Ureter (tissue), 1 donor: ENCODE results near the gene CST11. TPM values are rescaled to one million over a fixed set of nuclear protein-coding genes. Genes with fewer than 3 reads are reported as not detected.
A peak's percentile ranks its signal among the peaks of the same experiment; 100 is the strongest.

Source experiments
- DNase-seq: peaks from one replicate; pipeline ENCODE4 v3.0.0-alpha.2; 2020; ENCODE audit warnings: low spot score
- total RNA-seq: library from RNA; stranded (reverse); gene quantifications from one replicate; pipeline ENCODE4 v1.2.4, GENCODE V29; 2023
- donor health status: DM: yes; HTN: yes; CAD: no.

Gene CST11
- total RNA-seq, 1 donor from 2014 or later: not detected

DNA sequence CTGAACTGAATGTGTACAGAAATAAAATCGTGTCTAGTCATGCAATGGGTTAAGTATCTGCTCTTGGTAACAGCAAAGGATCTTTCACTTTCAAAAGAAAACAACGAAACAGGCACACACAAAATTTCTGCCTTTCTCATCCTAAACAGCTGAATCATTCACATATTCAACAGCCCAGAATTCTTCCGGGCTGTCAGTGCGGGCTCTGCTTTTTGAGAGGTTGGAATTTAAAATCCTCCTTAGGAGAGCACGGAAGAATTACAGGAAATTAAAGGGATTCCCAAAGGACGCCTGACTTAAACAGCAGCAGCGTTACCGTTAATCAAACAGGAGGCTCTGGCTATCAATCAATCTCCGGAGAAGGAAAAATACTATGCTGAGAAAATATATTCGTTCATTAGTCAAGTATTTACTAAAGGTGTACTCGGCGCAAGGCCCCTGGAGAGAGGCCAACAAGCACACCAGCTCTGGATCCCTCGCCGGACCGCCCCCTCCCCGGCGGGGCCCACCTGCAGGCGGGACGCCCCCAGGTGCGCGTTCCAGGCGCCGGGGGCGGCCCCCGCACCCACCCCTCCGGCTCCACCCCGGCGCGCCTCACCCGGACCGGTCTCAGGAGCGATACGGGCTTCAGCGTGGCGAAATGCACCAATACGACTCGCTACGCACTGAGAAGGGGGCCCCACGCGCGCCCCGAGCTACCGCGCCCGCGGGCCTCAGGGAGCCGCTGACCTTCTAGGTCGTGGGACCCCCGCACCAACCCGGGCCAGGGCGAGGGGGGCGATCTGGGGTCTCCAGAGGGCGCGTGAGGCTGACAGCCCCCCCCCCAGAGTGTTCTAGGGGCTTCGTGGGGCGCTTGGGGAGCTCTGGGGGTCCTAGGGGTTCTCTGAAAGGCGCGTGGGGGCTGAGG lies 32.4 kb downstream of the CST11 start:
- peak; percentile 47 for DNase-seq

DNA sequence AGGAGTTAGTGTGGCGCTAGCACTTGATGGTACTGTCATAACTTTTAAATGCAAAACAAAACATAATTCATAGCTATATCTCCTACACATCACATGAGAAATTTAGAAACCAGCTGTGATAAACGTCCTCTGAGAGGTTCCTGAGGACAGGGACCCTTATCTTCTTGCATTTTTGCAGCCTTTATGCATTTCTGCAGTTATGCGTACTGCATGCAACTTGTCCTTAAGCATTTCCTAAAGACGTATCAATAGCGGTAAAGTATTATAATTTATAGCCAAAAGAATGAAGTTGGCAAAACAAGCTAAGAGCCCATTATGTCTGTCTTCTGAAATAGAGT lies 33.0 kb downstream of the CST11 start:
- no peak for DNase-seq

DNA sequence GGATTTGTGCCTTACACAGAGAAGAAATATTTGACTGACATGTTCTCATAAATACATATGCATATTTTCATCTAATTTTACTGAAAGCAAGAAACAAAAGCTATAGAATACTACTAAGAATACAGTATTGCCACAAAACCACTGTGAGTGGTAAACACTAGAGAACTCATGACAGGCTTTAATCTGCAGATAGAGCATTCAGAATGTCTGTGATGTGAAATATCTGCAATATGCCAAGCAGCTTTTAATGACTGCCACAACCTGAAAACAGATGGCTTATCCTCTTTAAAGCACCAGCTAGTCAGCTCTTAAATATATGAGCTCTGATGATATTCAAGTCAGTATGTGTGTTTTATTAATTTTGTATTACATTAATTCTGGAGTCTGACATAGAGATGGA lies 34.8 kb downstream of the CST11 start:
- DNase-seq: no peak

DNA sequence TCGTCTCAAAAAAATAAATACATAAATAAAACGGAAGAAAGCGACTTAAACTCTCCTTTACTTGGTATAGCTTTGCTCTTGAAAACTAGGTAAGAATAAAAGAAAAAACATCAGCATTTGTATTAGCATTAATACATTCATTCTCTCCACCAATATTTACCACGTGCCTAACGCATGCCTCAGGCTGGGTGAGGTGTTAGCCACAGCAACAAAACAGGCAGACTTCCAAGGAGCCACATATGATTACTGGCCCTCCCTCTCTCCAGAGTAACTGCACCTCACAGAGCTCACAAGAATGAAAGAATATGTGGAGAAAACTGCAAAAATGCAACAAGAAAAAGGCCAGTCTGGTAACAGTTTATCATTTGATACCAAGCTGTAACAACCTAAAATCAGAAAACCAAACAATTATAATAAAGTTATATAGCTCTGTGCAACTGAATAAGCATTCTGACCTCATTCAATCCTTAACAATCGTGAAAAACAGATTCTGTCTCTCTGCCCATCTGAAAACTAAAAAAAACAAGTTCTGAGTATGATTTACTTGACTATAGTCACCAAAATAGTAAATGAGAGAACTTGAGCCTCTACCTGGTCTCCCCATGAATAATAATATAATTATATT lies 36.6 kb downstream of the CST11 start:
- DNase-seq: no peak

DNA sequence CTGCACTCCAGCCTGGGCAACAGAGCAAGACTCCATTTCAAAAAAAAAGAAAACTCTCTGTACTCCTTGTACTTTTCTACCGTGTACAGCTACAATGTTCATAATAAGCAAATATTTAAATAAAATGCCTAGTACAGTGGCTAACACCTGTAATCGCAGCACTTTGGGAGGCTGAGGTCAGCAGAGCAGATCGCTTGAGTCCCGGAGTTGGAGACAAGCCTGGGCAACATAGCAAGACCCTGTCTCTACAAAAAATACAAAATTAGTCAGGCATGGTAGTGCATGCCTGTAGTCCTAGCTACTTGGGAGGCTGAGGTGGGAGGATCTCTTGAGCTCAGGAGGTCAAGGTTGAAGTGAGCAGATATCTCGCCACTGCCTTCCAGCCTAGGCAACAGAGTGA lies 37.1 kb downstream of the CST11 start:
- no peak for DNase-seq

DNA sequence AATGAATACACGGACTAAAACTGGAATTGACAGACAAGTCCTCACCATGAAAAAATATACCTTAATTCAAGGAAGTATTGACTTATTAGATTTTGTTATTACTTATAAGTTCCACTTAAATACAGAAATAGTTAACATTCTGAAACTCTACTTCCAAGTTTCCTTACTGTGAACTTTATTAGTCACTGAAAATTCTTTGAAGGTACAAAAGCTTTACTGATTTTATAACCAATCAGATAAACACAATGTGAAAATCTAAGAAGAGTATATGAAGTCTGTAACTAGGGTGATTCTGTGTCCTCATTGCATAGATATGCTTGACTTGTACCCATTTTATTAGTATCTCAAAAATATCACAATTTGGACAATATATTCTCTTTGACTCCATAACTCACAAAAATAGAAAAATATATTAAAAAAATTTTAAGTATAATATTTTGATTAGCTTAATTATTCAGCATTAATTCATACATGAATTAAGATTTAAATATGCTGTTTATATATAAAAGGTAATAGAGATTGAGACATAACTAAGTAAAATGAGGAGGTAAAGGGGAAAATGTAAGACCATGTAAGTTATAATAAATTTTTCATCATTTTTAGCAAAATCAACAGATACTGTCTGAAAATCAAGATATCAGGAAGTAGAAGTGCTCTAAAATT lies 38.0 kb downstream of the CST11 start:
- DNase-seq: no peak

DNA sequence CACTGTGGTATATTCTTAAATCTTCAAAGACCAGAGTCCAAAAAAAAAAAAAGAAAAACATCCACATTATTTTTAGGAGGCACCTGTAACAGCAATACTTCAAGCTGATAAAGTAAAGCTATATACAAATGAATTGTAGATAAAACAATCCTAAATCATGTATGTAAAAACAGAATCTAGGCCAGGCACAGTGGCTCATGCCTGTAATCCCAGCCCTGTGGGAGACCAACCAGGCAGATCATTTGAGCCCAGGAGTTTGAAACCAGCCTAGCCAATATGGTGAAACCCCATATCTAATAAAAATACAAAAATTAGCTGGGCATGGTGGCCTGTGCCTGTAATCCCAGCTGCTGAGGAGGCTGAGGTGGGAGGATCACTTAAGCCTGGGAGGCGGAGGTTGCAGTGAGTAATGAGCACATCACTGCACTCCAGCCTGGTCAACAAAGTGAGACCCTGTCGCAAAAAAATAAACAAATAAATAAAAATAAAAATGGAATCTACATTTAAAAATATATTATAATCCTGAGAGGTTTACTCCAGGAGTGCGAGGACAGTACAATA lies 38.7 kb downstream of the CST11 start:
- DNase-seq: no peak

DNA sequence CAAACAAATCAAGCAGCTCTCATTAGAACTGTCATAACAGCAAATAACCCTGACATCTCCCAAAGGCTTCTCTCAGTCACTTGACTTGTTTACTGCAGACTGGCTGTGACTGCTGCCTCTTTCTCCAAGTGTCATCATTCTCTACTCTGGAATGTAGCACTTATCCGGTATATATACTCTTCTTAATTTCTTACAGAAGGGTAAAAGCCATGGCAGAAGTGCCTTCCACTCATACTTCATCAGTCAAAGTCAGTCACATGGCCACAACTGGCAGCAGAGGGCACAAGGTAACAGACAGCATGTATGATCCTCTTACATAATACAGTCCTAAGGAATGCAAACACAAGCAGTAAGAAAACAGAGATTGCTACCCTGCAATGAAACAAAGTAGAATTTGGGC lies 40.6 kb downstream of the CST11 start:
- no peak for DNase-seq

DNA sequence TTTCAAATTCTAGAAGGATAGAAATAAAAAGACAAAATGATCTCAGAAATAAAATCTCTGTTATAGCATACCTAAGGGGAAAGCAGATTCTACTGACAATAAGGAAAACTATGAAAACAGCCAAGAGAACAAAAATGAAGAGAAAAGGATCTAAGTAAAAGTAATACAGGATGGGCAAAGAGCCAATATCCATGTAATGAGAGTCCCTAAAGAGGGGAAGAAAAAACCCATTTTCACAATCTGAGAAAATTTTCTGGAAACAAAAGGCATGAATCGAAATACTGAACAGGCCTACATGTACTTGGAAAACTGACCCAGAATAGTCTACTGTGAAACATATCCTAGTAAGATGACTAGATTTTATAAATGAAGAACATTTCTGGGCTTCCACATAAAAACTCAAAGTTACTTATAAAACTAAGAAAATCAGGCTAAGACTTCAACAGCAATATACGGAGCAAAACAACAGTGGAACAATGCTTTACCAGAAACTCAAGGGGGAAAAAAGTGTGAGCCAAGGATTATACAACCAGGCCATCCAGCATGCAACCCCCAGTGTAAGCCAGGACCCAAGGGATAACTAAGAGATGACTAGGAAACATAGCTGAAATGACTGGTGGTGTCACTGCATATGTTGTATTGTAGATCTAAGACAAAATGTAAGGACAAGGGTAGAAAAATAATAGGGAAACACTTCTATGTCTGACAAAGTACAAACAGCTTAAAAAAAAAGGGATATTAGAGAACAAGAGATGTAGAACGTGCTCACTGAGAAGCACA lies 41.6 kb downstream of the CST11 start:
- no peak for DNase-seq

DNA sequence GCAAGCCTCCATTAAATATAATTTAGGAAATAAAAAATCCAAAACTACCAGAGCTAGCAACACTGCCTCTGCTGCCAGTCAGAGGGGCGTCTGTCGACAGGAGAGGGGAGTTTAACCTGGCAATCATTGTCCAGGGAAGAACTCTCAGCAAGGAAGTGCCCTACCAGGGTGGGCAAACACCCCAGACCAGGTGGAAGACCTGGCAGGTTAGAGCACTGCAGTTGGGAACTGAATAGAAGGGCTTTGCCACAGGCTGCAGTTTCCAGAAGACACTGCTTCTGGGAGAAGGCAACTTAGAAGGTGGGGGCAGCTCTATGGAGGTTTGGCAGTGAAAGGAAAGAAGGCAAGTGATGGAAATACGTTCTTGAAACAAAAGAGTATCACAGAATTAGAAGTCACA lies 42.9 kb downstream of the CST11 start:
- DNase-seq: no peak

DNA sequence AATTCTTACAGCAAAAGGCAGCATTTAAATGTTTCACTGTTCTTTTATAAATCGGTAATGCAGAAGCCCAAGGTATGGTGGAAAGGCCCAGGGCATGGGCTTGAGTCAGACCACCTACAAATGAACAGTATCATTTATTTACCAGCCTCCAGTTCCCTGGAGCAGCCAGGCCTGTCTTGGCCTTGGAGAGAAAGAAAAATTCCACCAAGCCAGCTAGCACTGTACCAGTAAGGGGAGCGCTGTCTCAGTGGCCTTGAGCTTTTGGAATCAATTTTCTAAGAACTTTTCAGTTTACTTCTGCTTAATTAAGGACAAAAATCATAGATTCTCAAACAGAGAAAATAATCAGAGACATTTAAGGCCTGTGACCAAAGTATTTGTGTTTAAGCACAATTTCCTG lies 43.7 kb downstream of the CST11 start:
- no peak for DNase-seq

DNA sequence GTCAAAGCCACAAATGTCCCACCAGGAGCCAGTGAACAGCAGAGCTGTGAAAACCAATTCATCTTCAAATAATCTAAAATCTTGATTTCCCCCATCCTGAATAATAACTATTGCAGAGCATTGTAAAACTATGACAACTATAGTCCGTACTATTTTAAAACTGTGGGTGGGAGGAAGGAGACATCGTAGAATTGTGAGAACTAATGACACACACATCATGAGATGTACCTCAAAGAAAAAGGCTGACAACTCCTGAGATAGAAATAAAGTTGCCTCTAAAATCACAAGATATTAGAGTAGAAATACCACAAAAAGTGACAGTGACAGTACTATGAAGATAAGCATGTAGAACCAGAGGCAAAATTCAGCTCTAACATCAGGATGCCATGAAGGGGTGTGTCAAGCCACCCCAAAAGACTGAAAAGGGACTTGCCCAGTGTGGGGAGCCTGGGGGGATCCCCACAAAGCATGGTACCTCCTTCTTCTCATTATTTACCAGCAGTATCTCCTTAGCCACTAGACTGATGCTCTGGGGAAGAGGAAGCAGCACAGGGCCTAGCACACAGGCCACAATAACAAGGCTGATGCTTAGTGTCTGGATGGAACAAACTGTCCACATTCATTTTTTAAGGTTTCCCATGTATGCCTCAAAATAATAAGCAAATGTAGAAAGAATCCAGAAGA lies 44.8 kb downstream of the CST11 start:
- no peak for DNase-seq

DNA sequence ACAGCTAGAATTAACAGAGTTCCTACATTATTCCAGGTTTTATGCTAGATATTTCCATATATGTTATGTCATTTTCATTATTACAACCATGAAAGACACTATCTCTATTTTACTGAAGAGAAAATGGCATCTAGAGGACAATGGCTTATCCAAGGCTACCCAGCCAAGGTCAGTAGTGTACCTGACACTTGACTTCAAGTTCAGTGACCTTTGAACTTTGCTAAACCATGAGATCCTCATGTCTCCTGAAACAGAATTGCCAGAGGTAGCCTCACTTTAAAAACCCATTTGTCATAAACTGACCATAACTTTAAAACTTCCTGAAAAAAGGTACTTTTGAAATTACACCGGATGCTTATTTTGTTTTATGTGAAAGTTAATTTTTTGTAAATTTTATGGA lies 45.8 kb downstream of the CST11 start:
- no peak for DNase-seq

DNA sequence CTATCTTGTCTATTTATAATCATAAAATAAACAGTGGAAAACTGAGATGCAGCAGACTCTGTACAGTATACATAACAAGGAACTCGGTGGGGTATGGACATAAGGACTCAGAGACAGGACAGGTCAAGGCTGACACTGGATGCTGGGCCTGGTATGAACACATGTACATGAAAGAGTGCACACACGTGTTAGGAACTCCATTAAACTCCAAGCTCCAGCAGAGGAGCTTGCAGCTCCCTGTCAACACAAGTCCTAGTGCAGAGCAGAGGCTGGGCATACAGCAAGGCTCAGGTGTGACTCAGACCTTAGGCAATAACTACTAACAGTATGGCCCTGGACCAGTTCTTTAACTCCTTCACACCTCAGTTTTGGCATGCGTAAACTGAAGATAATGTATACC lies 48.5 kb downstream of the CST11 start:
- DNase-seq: no peak

DNA sequence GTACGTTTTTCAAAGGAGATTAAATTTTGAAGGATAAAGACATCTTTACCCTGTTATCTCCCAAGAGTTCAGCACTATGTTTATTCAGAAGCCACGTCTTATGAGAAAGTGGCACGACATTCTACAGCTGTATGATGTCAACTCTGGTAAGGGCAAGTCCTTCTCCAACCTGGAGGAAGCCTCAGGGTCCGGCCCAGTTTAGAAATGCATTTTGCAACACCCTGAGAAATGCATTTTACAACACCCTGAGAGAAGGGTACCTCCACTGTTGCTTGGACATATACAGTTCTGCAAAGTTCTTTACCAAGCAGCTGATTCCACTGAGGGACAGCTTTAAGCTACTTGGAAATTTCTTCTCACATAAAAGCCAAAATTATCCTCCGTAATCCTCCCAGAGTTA lies 48.9 kb downstream of the CST11 start:
- no peak for DNase-seq

DNA sequence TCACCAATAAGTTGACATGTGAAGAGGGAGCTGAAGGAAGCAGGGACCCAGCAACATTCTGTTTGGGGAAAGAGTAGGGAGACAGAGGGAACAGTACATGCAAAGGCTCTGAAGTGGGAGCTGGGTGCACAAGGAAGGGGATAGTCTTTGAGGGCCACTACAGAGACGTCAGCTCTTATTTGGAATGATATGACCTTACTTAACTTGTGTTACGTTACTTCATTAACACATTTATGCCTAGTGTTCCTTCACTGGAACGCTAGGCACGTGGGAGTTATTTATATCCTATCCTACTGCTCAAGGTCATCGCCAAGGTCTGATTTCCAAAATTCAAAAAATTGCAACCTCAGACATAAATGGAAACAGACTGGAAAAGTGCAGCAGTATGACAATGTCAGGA lies 51.6 kb downstream of the CST11 start:
- DNase-seq: no peak

Other genes starting within 250 kb of the CST11 start
- 30.8 TPM for gene NXT1, start 102.1 kb downstream of the CST11 start, total RNA-seq
- gene GZF1, start 90.7 kb downstream of the CST11 start, total RNA-seq: 11.2 TPM
- 14.6 TPM for gene NAPB, start 31.4 kb downstream of the CST11 start, total RNA-seq
- gene CSTL1, start 13.2 kb downstream of the CST11 start, total RNA-seq: not detected
- not detected for gene CST8, start 38.2 kb upstream of the CST11 start, total RNA-seq
- gene CST9L, start 115.6 kb upstream of the CST11 start, total RNA-seq: not detected
- gene CST9, start 153.0 kb upstream of the CST11 start, total RNA-seq: not detected
- gene CST3, start 185.1 kb upstream of the CST11 start, total RNA-seq: 544 TPM
- gene CST4, start 236.2 kb upstream of the CST11 start, total RNA-seq: not detected